Stomach (tissue), 4 donors: ENCODE results near the gene CCNDBP1.

Experiments used
- CTCF ChIP-seq, 7 experiments: fragments of 450-650 bp in 4 of 7; fragments of 200-600 bp in 3 of 7; sonication (generic) in 3 of 7; IDR thresholded peaks; one replicate each; pipeline ENCODE4 v1.5.1; 2016 to 2019; ENCODE audit warnings: antibody characterized with exemption in 7 of 7, control low read depth in 2 of 7, mild to moderate bottlenecking in 1 of 7
- EP300 ChIP-seq: sonication (generic); formaldehyde crosslinking; IDR thresholded peaks from one replicate; pipeline ENCODE4 v1.6.1; 2017; ENCODE audit warnings: antibody characterized with exemption
- POLR2A ChIP-seq, 4 donors: fragments of 450-650 bp; IDR thresholded peaks; one replicate each; pipeline ENCODE4 v1.6.1; 2016; ENCODE audit warnings: antibody characterized with exemption in 4 of 4, control low read depth in 2 of 4, mild to moderate bottlenecking in 1 of 4, moderate library complexity in 1 of 4
- POLR2AphosphoS5 ChIP-seq, 3 donors: sonication (generic); formaldehyde crosslinking; IDR thresholded peaks; one replicate each; pipeline ENCODE4 v1.6.1; 2016; ENCODE audit warnings: antibody characterized with exemption in 3 of 3

DNA sequence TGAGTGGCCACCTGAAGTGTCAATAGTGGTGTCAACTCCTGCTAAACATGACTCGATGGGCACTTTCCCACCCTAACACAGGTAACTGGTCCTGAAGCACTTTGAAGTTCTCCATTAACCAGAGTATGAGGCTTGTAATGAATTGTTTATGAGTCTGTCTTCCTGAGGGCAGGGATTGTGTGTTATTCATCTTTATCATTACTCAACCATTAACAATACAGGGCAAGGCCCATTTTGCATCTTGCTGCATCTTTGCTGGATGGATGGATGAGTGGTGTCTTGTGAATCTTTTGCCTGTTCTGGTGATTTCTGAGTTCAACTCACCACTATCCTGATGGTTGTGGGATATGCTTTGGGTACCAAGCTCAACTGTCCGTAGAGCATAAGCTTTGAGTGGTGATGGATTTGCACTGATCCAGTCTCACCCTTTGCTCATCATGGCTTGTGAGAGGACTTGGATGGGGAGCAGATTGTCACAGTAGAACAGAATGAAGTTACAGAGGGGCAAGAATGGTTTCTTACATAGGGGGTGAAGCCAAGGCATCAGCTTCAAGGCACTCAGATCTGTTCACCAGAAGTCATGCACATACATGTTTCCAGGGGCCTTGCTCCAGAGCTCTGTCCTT, 57.9 kb downstream of the CCNDBP1 start:
- TF ChIP-seq CTCF (IDR thresholded peaks at IDR 0.05) (no peak), EP300 (no peak), POLR2AphosphoS5 (IDR thresholded peaks at IDR 0.05) (no peak), POLR2A (IDR thresholded peaks at IDR 0.05) (no peak)
